ENCODE data around the gene ZPLD1. TPM values are rescaled to one million over a fixed set of nuclear protein-coding genes. Genes with fewer than 3 reads are reported as not detected.

The ZPLD1 gene
- total and polyA plus RNA-seq, 5 donors from 2014 or later, result not detected

- H3K27ac Mint-ChIP-seq, result no peak overlapping the region
Observed at GRCh38 chr3:102480139-102480538, 45.3 kb downstream of the ZPLD1 start.

GRCh38 chr3:102481050-102481449, 46.2 kb downstream of the ZPLD1 start:
- H3K4me1 Mint-ChIP-seq, result no peaks in the 10 kb centered on the region
- no peak for ATAC-seq (ENCODE audit: low read depth in 2 of 2)
- no peaks in the 10 kb centered on the region for H3K4me1 ChIP-seq (ENCODE audit: control insufficient read depth, insufficient read depth, low read length, poor library complexity, severe bottlenecking)
- no peaks in the 10 kb centered on the region for H3K27me3 ChIP-seq (ENCODE audit: control insufficient read depth, insufficient read depth, low read length)
- H3K4me3 ChIP-seq (ENCODE audit: low read depth, low read length), result no peak overlapping the region
- H3K27ac Mint-ChIP-seq, result no peak overlapping the region
- H3K4me3 Mint-ChIP-seq, result no peak overlapping the region
- no peak for DNase-seq
- H3K9me3 ChIP-seq (ENCODE audit: control insufficient read depth in 2 of 2, low read length in 2 of 2), result no peaks in the 10 kb centered on the region
- no peaks in the 10 kb centered on the region for H3K27me3 Mint-ChIP-seq
- H3K36me3 ChIP-seq (ENCODE audit: control insufficient read depth, insufficient read depth, low read length), result no peaks in the 10 kb centered on the region
- H3K36me3 Mint-ChIP-seq, result no peaks in the 10 kb centered on the region
- peaks cover 0 to 3% (median 0%) of the 10 kb centered on the region in 7 donors for H3K9me3 Mint-ChIP-seq
- no peak overlapping the region for H3K27ac ChIP-seq (ENCODE audit: insufficient read depth, low read length, poor library complexity, severe bottlenecking)

More at GRCh38 chr3:102480139-102480538, 45.3 kb downstream of the ZPLD1 start:
- H3K4me3 ChIP-seq (ENCODE audit: low read depth, low read length), result no peak overlapping the region
- H3K9me3 Mint-ChIP-seq, result peaks cover 0 to 3% (median 0%) of the 10 kb centered on the region in 7 donors
- H3K36me3 Mint-ChIP-seq, result no peaks in the 10 kb centered on the region
- ATAC-seq (ENCODE audit: low read depth in 2 of 2) (no peak), DNase-seq (no peak)
- H3K36me3 ChIP-seq (ENCODE audit: control insufficient read depth, insufficient read depth, low read length), result no peaks in the 10 kb centered on the region
- no peaks in the 10 kb centered on the region for H3K9me3 ChIP-seq (ENCODE audit: control insufficient read depth in 2 of 2, low read length in 2 of 2)
- H3K27ac ChIP-seq (ENCODE audit: insufficient read depth, low read length, poor library complexity, severe bottlenecking), result no peak overlapping the region
- H3K4me3 Mint-ChIP-seq, result no peak overlapping the region
- no peaks in the 10 kb centered on the region for H3K4me1 Mint-ChIP-seq
- H3K27me3 Mint-ChIP-seq, result no peaks in the 10 kb centered on the region
- no peaks in the 10 kb centered on the region for H3K4me1 ChIP-seq (ENCODE audit: control insufficient read depth, insufficient read depth, low read length, poor library complexity, severe bottlenecking)
- no peaks in the 10 kb centered on the region for H3K27me3 ChIP-seq (ENCODE audit: control insufficient read depth, insufficient read depth, low read length)

- no peak overlapping the region for H3K4me3 Mint-ChIP-seq
- no peak overlapping the region for H3K27ac Mint-ChIP-seq
- DNase-seq (no peak), ATAC-seq (ENCODE audit: low read depth in 2 of 2) (no peak)
- no peaks in the 10 kb centered on the region for H3K27me3 Mint-ChIP-seq
- H3K9me3 ChIP-seq (ENCODE audit: control insufficient read depth in 2 of 2, low read length in 2 of 2), result no peaks in the 10 kb centered on the region
- H3K4me1 Mint-ChIP-seq, result no peaks in the 10 kb centered on the region
- H3K4me1 ChIP-seq (ENCODE audit: control insufficient read depth, insufficient read depth, low read length, poor library complexity, severe bottlenecking), result no peaks in the 10 kb centered on the region
- H3K36me3 ChIP-seq (ENCODE audit: control insufficient read depth, insufficient read depth, low read length), result no peaks in the 10 kb centered on the region
- no peak overlapping the region for H3K4me3 ChIP-seq (ENCODE audit: low read depth, low read length)
- H3K36me3 Mint-ChIP-seq, result no peaks in the 10 kb centered on the region
- peaks cover 0 to 3% (median 0%) of the 10 kb centered on the region in 7 donors for H3K9me3 Mint-ChIP-seq
- no peak overlapping the region for H3K27ac ChIP-seq (ENCODE audit: insufficient read depth, low read length, poor library complexity, severe bottlenecking)
- no peaks in the 10 kb centered on the region for H3K27me3 ChIP-seq (ENCODE audit: control insufficient read depth, insufficient read depth, low read length)
Observed at GRCh38 chr3:102483556-102483955, 48.7 kb downstream of the ZPLD1 start.

GRCh38 chr3:102484363-102484762, 49.5 kb downstream of the ZPLD1 start:
- DNase-seq (no peak), ATAC-seq (ENCODE audit: low read depth in 2 of 2) (no peak)
- Mint-ChIP-seq H3K27me3 (no peaks in the 10 kb centered on the region), H3K4me3 (no peak overlapping the region), H3K4me1 (no peaks in the 10 kb centered on the region), H3K36me3 (no peaks in the 10 kb centered on the region), H3K9me3 (peaks cover 0 to 3% (median 0%) of the 10 kb centered on the region in 7 donors), H3K27ac (no peak overlapping the region)
- no peak overlapping the region for H3K4me3 ChIP-seq (ENCODE audit: low read depth, low read length)
- no peak overlapping the region for H3K27ac ChIP-seq (ENCODE audit: insufficient read depth, low read length, poor library complexity, severe bottlenecking)
- H3K9me3 ChIP-seq (ENCODE audit: control insufficient read depth in 2 of 2, low read length in 2 of 2), result no peaks in the 10 kb centered on the region
- no peaks in the 10 kb centered on the region for H3K27me3 ChIP-seq (ENCODE audit: control insufficient read depth, insufficient read depth, low read length)
- H3K4me1 ChIP-seq (ENCODE audit: control insufficient read depth, insufficient read depth, low read length, poor library complexity, severe bottlenecking), result no peaks in the 10 kb centered on the region
- H3K36me3 ChIP-seq (ENCODE audit: control insufficient read depth, insufficient read depth, low read length), result no peaks in the 10 kb centered on the region

- Histone ChIP-seq H3K4me3 (ENCODE audit: low read depth, low read length) (no peak overlapping the region), H3K27me3 (ENCODE audit: control insufficient read depth, insufficient read depth, low read length) (no peaks in the 10 kb centered on the region), H3K9me3 (ENCODE audit: control insufficient read depth in 2 of 2, low read length in 2 of 2) (no peaks in the 10 kb centered on the region), H3K36me3 (ENCODE audit: control insufficient read depth, insufficient read depth, low read length) (no peaks in the 10 kb centered on the region), H3K27ac (ENCODE audit: insufficient read depth, low read length, poor library complexity, severe bottlenecking) (no peak overlapping the region), H3K4me1 (ENCODE audit: control insufficient read depth, insufficient read depth, low read length, poor library complexity, severe bottlenecking) (no peaks in the 10 kb centered on the region)
- Mint-ChIP-seq H3K27ac (no peak overlapping the region), H3K9me3 (peaks cover 0 to 3% (median 0%) of the 10 kb centered on the region in 7 donors), H3K4me1 (no peaks in the 10 kb centered on the region), H3K27me3 (no peaks in the 10 kb centered on the region), H3K4me3 (no peak overlapping the region), H3K36me3 (no peaks in the 10 kb centered on the region)
- DNase-seq (no peak), ATAC-seq (ENCODE audit: low read depth in 2 of 2) (no peak)
Observed at GRCh38 chr3:102485701-102486100, 50.9 kb downstream of the ZPLD1 start.

- no peaks in the 10 kb centered on the region for H3K4me1 ChIP-seq (ENCODE audit: control insufficient read depth, insufficient read depth, low read length, poor library complexity, severe bottlenecking)
- H3K4me3 ChIP-seq (ENCODE audit: low read depth, low read length), result no peak overlapping the region
- H3K9me3 ChIP-seq (ENCODE audit: control insufficient read depth in 2 of 2, low read length in 2 of 2), result no peaks in the 10 kb centered on the region
- no peaks in the 10 kb centered on the region for H3K27me3 Mint-ChIP-seq
- no peak overlapping the region for H3K4me3 Mint-ChIP-seq
- ATAC-seq (ENCODE audit: low read depth in 2 of 2), result no peak
- no peak overlapping the region for H3K27ac Mint-ChIP-seq
- DNase-seq, result no peak
- H3K27ac ChIP-seq (ENCODE audit: insufficient read depth, low read length, poor library complexity, severe bottlenecking), result no peak overlapping the region
- H3K36me3 Mint-ChIP-seq, result no peaks in the 10 kb centered on the region
- H3K27me3 ChIP-seq (ENCODE audit: control insufficient read depth, insufficient read depth, low read length), result no peaks in the 10 kb centered on the region
- no peaks in the 10 kb centered on the region for H3K36me3 ChIP-seq (ENCODE audit: control insufficient read depth, insufficient read depth, low read length)
- peaks cover 0 to 5% (median 0%) of the 10 kb centered on the region in 7 donors for H3K9me3 Mint-ChIP-seq
- H3K4me1 Mint-ChIP-seq, result no peaks in the 10 kb centered on the region
Observed at GRCh38 chr3:102488331-102488730, 53.5 kb downstream of the ZPLD1 start.

GRCh38 chr3:102492300-102492699, 57.5 kb downstream of the ZPLD1 start:
- H3K27me3 Mint-ChIP-seq, result no peaks in the 10 kb centered on the region
- ATAC-seq (ENCODE audit: low read depth in 2 of 2), result no peak
- H3K9me3 ChIP-seq (ENCODE audit: control insufficient read depth in 2 of 2, low read length in 2 of 2), result no peaks in the 10 kb centered on the region

GRCh38 chr3:102497571-102497970, 62.8 kb downstream of the ZPLD1 start:
- no peak for DNase-seq
- no peaks in the 10 kb centered on the region for H3K36me3 ChIP-seq (ENCODE audit: control insufficient read depth, insufficient read depth, low read length)
- H3K27me3 ChIP-seq (ENCODE audit: control insufficient read depth, insufficient read depth, low read length), result no peaks in the 10 kb centered on the region
- no peak overlapping the region for H3K4me3 ChIP-seq (ENCODE audit: low read depth, low read length)
- Mint-ChIP-seq H3K4me3 (no peak overlapping the region), H3K4me1 (no peaks in the 10 kb centered on the region), H3K36me3 (no peaks in the 10 kb centered on the region), H3K9me3 (peaks cover 0 to 3% (median 2%) of the 10 kb centered on the region in 7 donors), H3K27me3 (peaks cover 5% of the 10 kb centered on the region), H3K27ac (no peak overlapping the region)
- no peak overlapping the region for H3K27ac ChIP-seq (ENCODE audit: insufficient read depth, low read length, poor library complexity, severe bottlenecking)
- H3K4me1 ChIP-seq (ENCODE audit: control insufficient read depth, insufficient read depth, low read length, poor library complexity, severe bottlenecking), result no peaks in the 10 kb centered on the region
- H3K9me3 ChIP-seq (ENCODE audit: control insufficient read depth in 2 of 2, low read length in 2 of 2), result no peaks in the 10 kb centered on the region
- no peak for ATAC-seq (ENCODE audit: low read depth in 2 of 2)

More at GRCh38 chr3:102492300-102492699, 57.5 kb downstream of the ZPLD1 start:
- H3K4me1 Mint-ChIP-seq, result no peaks in the 10 kb centered on the region
- H3K36me3 Mint-ChIP-seq, result no peaks in the 10 kb centered on the region
- no peak overlapping the region for H3K4me3 Mint-ChIP-seq
- H3K27ac Mint-ChIP-seq, result no peak overlapping the region
- DNase-seq, result no peak
- Histone ChIP-seq H3K4me1 (ENCODE audit: control insufficient read depth, insufficient read depth, low read length, poor library complexity, severe bottlenecking) (no peaks in the 10 kb centered on the region), H3K27ac (ENCODE audit: insufficient read depth, low read length, poor library complexity, severe bottlenecking) (no peak overlapping the region), H3K36me3 (ENCODE audit: control insufficient read depth, insufficient read depth, low read length) (no peaks in the 10 kb centered on the region), H3K27me3 (ENCODE audit: control insufficient read depth, insufficient read depth, low read length) (no peaks in the 10 kb centered on the region), H3K4me3 (ENCODE audit: low read depth, low read length) (no peak overlapping the region)
- peaks cover 0 to 4% (median 0%) of the 10 kb centered on the region in 7 donors for H3K9me3 Mint-ChIP-seq

Data from CD4-positive, CD25-positive, alpha-beta regulatory T cell (primary cell).